SH-SY5Y (cell line): ENCODE measurements around the gene UGT1A10.

Experiments used
- GATA2 ChIP-seq: IDR thresholded peaks from 2 replicates; pipeline ENCODE4 v1.6.1; 2011; ENCODE audit warnings: mild to moderate bottlenecking, low read depth, low read length
- GATA3 ChIP-seq: IDR thresholded peaks from 2 replicates; pipeline ENCODE4 v1.6.1; 2011; ENCODE audit warnings: low read depth, mild to moderate bottlenecking, low read length, moderate library complexity

- TF ChIP-seq GATA3, result no peak
- no peak for TF ChIP-seq GATA2
Measured at GRCh38 chr2:233699424-233700027, 63.3 kb downstream of the UGT1A10 start.
